CD4-positive, alpha-beta T cell (primary cell): ENCODE measurements around the gene CARD6. TPM values are rescaled to one million over a fixed set of nuclear protein-coding genes. Genes with fewer than 3 reads are reported as not detected.

Source experiments
- ATAC-seq: fragments of 200-7000 bp; cut with Tn5 transposase; one replicate; pipeline ENCODE4 v1.10.0; 2022; ENCODE audit warnings: mild to moderate bottlenecking; ENCODE audit not compliant: poor library complexity
- CTCF ChIA-PET: fragments of 350-600 bp; sonication (Branson Sonifier 250); formaldehyde crosslinking; loops from one replicate; lab custom pipeline; 2021; ENCODE audit warnings: antibody characterized with exemption, inconsistent platforms; lab: Charles Lee
- POLR2A ChIA-PET: fragments of 350-600 bp; sonication (Branson Sonifier 250); formaldehyde crosslinking; loops from one replicate; lab custom pipeline; 2021; ENCODE audit warnings: antibody characterized with exemption, inconsistent platforms; lab: Charles Lee
- DNase-seq, 14 experiments: peaks; one replicate each; pipeline ENCODE4 v3.0.0-alpha.2; 2013 to 2020; ENCODE audit warnings: mixed read lengths in 2 of 14
- H3K27ac ChIP-seq, 2 donors: one replicate each; pipeline versions ENCODE4 v1.5.1 to v1.7.0; 2013; ENCODE audit warnings: low read length in 2 of 2, low read depth in 1 of 2, mild to moderate bottlenecking in 1 of 2
- H3K27me3 ChIP-seq, 2 experiments: 1 replicate in 1 of 2; 2 replicates in 1 of 2; pipeline versions ENCODE4 v1.6.1 to v1.7.0; 2013; ENCODE audit warnings: low read length in 2 of 2, control low read depth in 1 of 2, mild to moderate bottlenecking in 1 of 2, moderate library complexity in 1 of 2; ENCODE audit not compliant: insufficient read depth in 2 of 2, control insufficient read depth in 1 of 2
- H3K36me3 ChIP-seq: one replicate; pipeline ENCODE4 v1.6.1; 2013; ENCODE audit warnings: low read length, control low read depth; ENCODE audit not compliant: insufficient read depth
- H3K4me1 ChIP-seq: one replicate; pipeline ENCODE4 v1.6.1; 2013; ENCODE audit warnings: low read length, control low read depth; ENCODE audit not compliant: insufficient read depth
- H3K4me3 ChIP-seq: one replicate; pipeline ENCODE4 v1.5.1; 2013; ENCODE audit warnings: mild to moderate bottlenecking, low read length, moderate library complexity
- H3K9me3 ChIP-seq, 2 experiments: 1 replicate in 1 of 2; 2 replicates in 1 of 2; pipeline versions ENCODE4 v1.6.1 to v1.7.0; 2013; ENCODE audit warnings: low read length in 2 of 2, mild to moderate bottlenecking in 2 of 2, control low read depth in 1 of 2, moderate library complexity in 1 of 2; ENCODE audit not compliant: control insufficient read depth in 1 of 2, insufficient read depth in 1 of 2
- H3K27ac Mint-ChIP-seq: one replicate; pipeline ENCODE4 v1.8.0; 2020; ENCODE audit warnings: mixed read lengths
- H3K27me3 Mint-ChIP-seq: one replicate; pipeline ENCODE4 v1.8.0; 2021; ENCODE audit warnings: mixed read lengths
- H3K36me3 Mint-ChIP-seq: one replicate; pipeline ENCODE4 v1.8.0; 2021; ENCODE audit warnings: low read depth, mixed read lengths
- H3K4me1 Mint-ChIP-seq: one replicate; pipeline ENCODE4 v1.8.0; 2021; ENCODE audit warnings: low read depth, mixed read lengths
- H3K4me3 Mint-ChIP-seq: one replicate; pipeline ENCODE4 v1.8.0; 2020; ENCODE audit warnings: mild to moderate bottlenecking, mixed read lengths
- H3K9me3 Mint-ChIP-seq: one replicate; pipeline ENCODE4 v1.8.0; 2020; ENCODE audit warnings: mixed read lengths
- CTCF ChIP-seq: fragments of 200-600 bp; IDR thresholded peaks from one replicate; pipeline ENCODE4 v1.8.0; 2022; ENCODE audit warnings: antibody characterized with exemption, mild to moderate bottlenecking
- intact Hi-C, 2 experiments: fragments of 100-400 bp; cut with DNase I in 1 of 2; cut with micrococcal nuclease in 1 of 2; formaldehyde crosslinking; loops; one replicate each; pipeline versions ENCODE4 v1.15.1 to v1.9.0; 2023 to 2025; cut with DNase I, micrococcal nuclease
- total RNA-seq, 174 experiments: library from RNA in 2 of 174; stranded (reverse) in 2 of 174; gene quantifications; one replicate each; pipeline ENCODE4 v1.2.3 and lab custom pipeline; 2021 to 2026

CARD6 gene
- total RNA-seq, 2 experiments from 2014 or later = 0.16 to 0.53 TPM

GRCh38 chr5:40831346-40832210 lies 9.6 kb upstream of the CARD6 start:
- Mint-ChIP-seq H3K36me3 (peaks cover 87% of the 10 kb centered on the region), H3K9me3 (no peaks in the 10 kb centered on the region), H3K4me1 (peaks cover 65% of the 10 kb centered on the region), H3K27ac (peak overlapping the region; percentile 97), H3K27me3 (no peaks in the 10 kb centered on the region), H3K4me3 (peak overlapping the region; percentile 5)
- DNase-seq (peak in 1 of 14 experiments; percentile 14), ATAC-seq (no peak)
- Histone ChIP-seq H3K27me3 (no peaks in the 10 kb centered on the region), H3K9me3 (peaks cover 0 to 5% of the 10 kb centered on the region in 2 experiments), H3K4me3 (no peak overlapping the region), H3K27ac (no peak overlapping the region), H3K4me1 (peaks cover 29% of the 10 kb centered on the region), H3K36me3 (peaks cover 76% of the 10 kb centered on the region)
- POLR2A ChIA-PET = no interaction called here
- no peak for TF ChIP-seq CTCF
- CTCF ChIA-PET = interaction anchor here (1.0 to 1.4 kb wide), 2 partner anchors 9 to 33 kb away, joined by 3 to 5 read pairs; partner anchors contain the start of genes CARD6 and PRKAA1
- intact Hi-C loops = loop anchor here in 1 of 2 experiments (5.0 to 10.0 kb wide), 2 partner anchors 139 to 427 kb away; no protein-coding TSS in a partner anchor

GRCh38 chr5:40832345-40832744 lies 8.8 kb upstream of the CARD6 start:
- peaks cover 80% of the 10 kb centered on the region for H3K36me3 Mint-ChIP-seq
- H3K27ac ChIP-seq = no peak overlapping the region

More at GRCh38 chr5:40832345-40832744, 8.8 kb upstream of the CARD6 start:
- Histone ChIP-seq H3K27me3 (no peaks in the 10 kb centered on the region), H3K4me3 (no peak overlapping the region), H3K4me1 (peaks cover 31% of the 10 kb centered on the region), H3K36me3 (peaks cover 69% of the 10 kb centered on the region), H3K9me3 (peaks cover 0 to 5% of the 10 kb centered on the region in 2 experiments)
- H3K27ac Mint-ChIP-seq = peak overlapping the region; percentile 97
- H3K4me3 Mint-ChIP-seq = peak overlapping the region; percentile 95
- DNase-seq = no peak
- H3K9me3 Mint-ChIP-seq = no peaks in the 10 kb centered on the region
- ATAC-seq = no peak
- no peak for TF ChIP-seq CTCF
- H3K27me3 Mint-ChIP-seq = no peaks in the 10 kb centered on the region
- intact Hi-C loops = loop anchor here in 1 of 2 experiments (5.0 to 10.0 kb wide), 2 partner anchors 140 to 428 kb away; no protein-coding TSS in a partner anchor
- peaks cover 68% of the 10 kb centered on the region for H3K4me1 Mint-ChIP-seq
- POLR2A ChIA-PET = interaction anchor here (0.8 to 1.0 kb wide), 3 partner anchors 9 to 34 kb away, joined by 3 read pairs; partner anchors contain the start of gene PRKAA1
- CTCF ChIA-PET = interaction anchor here (1.0 to 1.4 kb wide), 2 partner anchors 9 to 34 kb away, joined by 3 to 5 read pairs; partner anchors contain the start of genes CARD6 and PRKAA1
